Stimulated activated CD8-positive, alpha-beta memory T cell treated with anti-CD3 and anti-CD28 coated beads, Interleukin-2, amount 100 ng/mL, for 1 hour (primary cell): Measurements from ENCODE around the gene DYNC2I2.

Experiments
- DNase-seq, 2 donors: peaks; one replicate each; pipeline ENCODE4 v3.0.0-alpha.2; 2020; ENCODE audit warnings: low read depth in 2 of 2

Gene DYNC2I2

DNA sequence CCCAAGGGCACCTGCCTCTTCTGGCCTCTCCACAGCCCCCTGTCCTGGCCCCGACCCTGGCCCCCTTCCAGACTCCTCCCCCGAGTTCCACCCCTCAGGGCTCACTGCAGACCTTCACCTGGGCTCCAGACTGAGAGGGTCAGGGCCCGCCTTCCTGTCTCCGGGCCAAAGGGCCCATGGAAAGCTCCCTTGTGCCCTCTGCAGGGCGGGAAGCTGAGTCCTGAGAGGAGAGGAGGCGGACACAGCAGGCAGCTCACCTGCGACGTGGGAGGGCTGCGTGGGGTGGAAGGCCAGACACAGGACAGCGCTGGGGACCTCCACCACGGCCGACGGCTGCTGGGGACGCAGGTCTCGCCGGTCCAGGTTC is 20.6 kb downstream of the DYNC2I2 start:
- no peak for DNase-seq

- no peak for DNase-seq
Observed at GRCh38 chr9:128635266-128636023, 21.2 kb downstream of the DYNC2I2 start.

- no peak for DNase-seq
Observed at GRCh38 chr9:128634651-128635262, 21.9 kb downstream of the DYNC2I2 start.

- DNase-seq = no peak
Observed at GRCh38 chr9:128634111-128634510, 22.5 kb downstream of the DYNC2I2 start.

GRCh38 chr9:128633601-128634000 is 23.0 kb downstream of the DYNC2I2 start:
- no peak for DNase-seq

DNA sequence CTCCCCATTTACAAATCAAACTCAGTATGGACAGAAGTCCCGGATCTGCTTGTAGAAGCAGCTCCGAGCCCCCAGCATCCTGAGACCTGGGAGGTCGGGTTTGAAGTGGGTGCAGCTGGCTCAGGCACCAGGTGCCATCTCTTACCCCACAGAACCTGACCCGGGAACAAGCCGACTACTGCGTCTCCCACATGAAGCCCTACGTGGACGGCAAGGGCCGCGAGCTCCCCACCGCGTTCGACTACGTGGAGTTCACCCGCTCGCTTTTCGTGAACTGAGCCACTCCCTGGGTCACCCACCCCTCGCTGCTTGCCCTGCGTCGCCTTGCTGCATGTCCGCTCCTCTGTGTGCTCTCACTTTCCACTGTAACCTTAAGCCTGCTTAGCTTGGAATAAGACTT is 23.6 kb downstream of the DYNC2I2 start:
- DNase-seq = no peak

- no peak for DNase-seq
Observed at GRCh38 chr9:128632486-128632885, 24.2 kb downstream of the DYNC2I2 start.

- DNase-seq = no peak
Observed at GRCh38 chr9:128632066-128632465, 24.6 kb downstream of the DYNC2I2 start.

DNA sequence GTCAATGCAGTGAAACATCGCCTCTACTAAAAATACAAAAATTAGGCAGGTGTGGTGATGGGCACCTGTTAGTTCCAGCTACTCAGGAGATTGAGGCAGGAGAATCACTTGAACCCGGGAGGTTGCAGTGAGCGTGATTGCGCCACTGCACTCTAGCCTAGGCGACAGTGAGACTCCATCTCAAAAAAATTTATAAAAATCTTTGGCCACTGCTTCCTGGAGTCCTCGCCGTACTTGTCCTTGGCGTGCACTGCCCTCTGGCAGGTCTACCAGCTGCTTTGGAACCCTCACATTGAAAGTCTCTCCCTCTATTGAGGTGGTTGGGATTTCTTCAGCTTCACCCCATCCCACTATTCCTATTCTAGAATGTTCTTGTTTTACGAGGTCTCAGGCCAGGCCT is 25.0 kb downstream of the DYNC2I2 start:
- DNase-seq = no peak

GRCh38 chr9:128629852-128630545 is 26.6 kb downstream of the DYNC2I2 start:
- no peak for DNase-seq

DNA sequence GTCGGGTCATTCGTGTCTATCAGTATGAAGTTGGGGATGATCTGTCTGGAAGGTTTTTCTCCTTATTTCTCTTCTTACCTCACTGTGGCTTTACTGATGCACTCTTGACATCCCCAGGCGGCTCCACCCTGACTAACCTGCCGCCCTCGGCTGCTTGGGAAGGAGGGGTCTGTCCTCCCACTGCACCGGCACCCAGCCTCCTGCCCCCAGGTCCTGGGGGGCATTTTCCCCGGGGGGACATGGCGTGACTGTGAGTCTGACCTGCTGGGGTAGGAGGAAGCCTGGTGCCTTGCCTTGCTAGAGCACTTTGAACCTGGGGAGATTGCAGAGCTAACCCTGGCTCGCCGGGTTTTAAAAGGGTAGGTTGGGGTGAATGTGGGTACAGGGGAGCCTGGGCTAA is 27.5 kb downstream of the DYNC2I2 start:
- DNase-seq = no peak

GRCh38 chr9:128628471-128629048 is 28.1 kb downstream of the DYNC2I2 start:
- no peak for DNase-seq

DNA sequence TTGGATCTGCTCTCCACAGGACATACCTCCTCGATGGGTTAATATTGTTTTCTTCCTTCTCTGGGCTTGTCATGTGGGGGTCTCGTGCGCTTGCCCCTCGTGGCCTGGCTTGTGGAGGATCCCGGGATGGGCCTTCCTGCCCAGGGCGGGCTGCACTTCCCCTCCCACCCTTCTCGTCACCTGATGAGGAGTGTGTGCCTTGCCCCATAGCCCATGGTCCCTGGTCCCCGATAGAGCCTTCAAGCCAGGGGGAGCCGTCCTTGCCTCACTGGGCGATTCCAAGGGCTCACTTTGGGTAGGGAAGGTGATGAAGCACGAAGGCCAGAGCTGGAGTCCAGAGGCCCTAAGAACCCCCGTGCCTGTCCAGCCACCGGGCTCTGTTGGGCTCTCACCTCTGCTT is 28.7 kb downstream of the DYNC2I2 start:
- DNase-seq = no peak

- no peak for DNase-seq
Observed at GRCh38 chr9:128627127-128627715, 29.4 kb downstream of the DYNC2I2 start.

GRCh38 chr9:128626181-128626580 is 30.5 kb downstream of the DYNC2I2 start:
- no peak for DNase-seq

- no peak for DNase-seq
Observed at GRCh38 chr9:128625391-128626146, 31.1 kb downstream of the DYNC2I2 start.

DNA sequence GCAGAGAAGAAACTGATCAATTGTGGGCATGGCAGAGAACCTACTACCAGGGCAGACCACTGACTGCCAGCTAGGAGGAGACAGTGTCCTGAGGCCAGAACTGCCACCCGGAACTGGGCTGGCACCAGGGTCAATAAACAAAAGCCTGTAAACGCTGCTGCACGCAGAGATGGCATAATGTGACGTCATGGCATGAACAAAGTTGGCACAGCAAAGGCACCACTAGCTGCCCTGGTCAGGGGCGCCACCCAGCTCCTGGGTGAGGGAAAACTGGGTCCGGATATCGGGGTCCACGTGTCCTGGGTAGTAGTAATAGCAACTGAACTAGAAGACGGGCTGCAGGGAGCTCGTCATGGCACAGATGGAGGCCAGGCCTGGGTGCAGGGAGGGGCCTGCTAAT is 32.1 kb downstream of the DYNC2I2 start:
- DNase-seq = no peak

- no peak for DNase-seq
Observed at GRCh38 chr9:128621730-128622455, 34.8 kb downstream of the DYNC2I2 start.

DNA sequence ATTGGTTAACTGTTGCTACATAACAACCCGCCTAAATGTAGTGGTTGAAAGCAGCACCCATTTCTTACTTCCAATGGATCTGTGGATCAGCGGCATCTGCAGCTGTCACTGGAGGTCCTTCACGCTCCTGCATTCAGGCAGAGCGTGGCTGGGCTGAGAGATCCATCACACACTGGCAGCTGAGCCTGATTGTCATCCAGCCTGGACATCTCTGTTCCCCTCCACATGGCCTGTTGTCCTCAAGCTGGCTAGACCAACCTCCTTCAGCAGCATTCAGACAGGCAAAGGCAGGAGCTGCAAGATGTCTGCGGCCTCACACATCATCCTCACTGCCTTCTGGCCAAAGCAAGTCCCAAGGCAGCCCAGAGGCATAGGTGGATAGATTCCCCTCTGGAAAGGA is 36.9 kb downstream of the DYNC2I2 start:
- no peak for DNase-seq

GRCh38 chr9:128619127-128619526 is 37.5 kb downstream of the DYNC2I2 start:
- DNase-seq = no peak

DNA sequence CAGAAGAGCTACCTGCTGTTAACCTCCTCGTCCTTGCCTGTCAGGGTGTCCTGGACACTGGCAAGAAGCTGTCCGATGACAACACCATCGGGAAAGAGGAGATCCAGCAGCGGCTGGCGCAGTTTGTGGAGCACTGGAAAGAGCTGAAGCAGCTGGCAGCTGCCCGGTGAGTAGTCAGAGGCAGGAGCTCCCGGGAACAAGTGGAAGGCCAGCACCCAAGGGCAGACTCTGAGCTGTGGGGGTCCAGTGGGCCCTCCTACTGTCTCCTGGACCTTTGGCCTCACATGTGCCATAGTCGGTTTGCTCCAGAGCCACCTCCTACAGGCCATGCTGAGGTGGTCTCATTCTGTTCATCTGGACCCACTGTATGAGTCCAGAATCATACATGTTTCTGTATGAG is 38.7 kb downstream of the DYNC2I2 start:
- no peak for DNase-seq
